ENCODE measurements around the gene ITGA6.

DNA sequence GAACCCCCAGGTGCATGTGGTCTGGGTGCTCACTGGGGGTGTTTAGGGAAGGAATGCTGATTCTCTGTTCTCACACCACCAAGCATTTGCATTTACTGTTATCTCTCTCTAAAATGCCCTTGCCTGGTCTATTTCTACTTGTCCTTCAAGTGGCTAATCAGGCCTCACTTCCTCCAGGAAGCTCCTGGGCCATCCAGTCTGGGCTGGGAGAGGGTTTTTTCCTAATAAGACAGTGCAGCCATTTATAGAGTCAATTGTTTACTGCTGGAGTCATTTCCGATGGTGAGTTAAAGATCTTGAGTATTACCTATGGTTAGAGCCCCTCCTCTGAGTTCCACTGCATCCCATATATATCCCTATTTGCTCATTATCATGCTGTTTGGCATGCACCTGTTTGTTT lies 25.2 kb upstream of the ITGA6 start:
- TF ChIP-seq, protein P1, sequence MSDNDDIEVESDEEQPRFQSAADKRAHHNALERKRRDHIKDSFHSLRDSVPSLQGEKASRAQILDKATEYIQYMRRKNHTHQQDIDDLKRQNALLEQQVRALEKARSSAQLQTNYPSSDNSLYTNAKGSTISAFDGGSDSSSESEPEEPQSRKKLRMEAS (IDR thresholded peaks at IDR 0.05): no peak
- TF ChIP-seq ELF1 (IDR thresholded peaks at IDR 0.05; ENCODE audit: borderline replicate concordance, low read depth) (no peak), YY1 (IDR thresholded peaks at IDR 0.05; ENCODE audit: extremely low read depth, insufficient replicate concordance, low read depth, low read length) (no peak), RAD21 (IDR thresholded peaks at IDR 0.05; ENCODE audit: low read depth) (no peak)
- TF ChIP-seq, protein P2, sequence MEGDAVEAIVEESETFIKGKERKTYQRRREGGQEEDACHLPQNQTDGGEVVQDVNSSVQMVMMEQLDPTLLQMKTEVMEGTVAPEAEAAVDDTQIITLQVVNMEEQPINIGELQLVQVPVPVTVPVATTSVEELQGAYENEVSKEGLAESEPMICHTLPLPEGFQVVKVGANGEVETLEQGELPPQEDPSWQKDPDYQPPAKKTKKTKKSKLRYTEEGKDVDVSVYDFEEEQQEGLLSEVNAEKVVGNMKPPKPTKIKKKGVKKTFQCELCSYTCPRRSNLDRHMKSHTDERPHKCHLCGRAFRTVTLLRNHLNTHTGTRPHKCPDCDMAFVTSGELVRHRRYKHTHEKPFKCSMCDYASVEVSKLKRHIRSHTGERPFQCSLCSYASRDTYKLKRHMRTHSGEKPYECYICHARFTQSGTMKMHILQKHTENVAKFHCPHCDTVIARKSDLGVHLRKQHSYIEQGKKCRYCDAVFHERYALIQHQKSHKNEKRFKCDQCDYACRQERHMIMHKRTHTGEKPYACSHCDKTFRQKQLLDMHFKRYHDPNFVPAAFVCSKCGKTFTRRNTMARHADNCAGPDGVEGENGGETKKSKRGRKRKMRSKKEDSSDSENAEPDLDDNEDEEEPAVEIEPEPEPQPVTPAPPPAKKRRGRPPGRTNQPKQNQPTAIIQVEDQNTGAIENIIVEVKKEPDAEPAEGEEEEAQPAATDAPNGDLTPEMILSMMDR (IDR thresholded peaks at IDR 0.05 in 2 of 3, conservative IDR thresholded peaks at IDR 0.05 in 1 of 3; ENCODE audit: borderline replicate concordance in 1 of 3, insufficient read depth in 1 of 3, low read depth in 2 of 3, low read length in 2 of 3): no peak

Data from HCT116 (cell line).